H54 (cell line): ENCODE results near the gene BLOC1S3.
"Not testable (repeated sequence)": the region's sequence is repeated elsewhere in the genome, so short reads cannot be mapped to it uniquely, and the experiment has no call there.

ENCODE experiments used
- DNase-seq: peaks from one replicate; pipeline ENCODE4 v3.0.0; 2011; ENCODE audit warnings: low spot score, mixed read lengths; ENCODE audit not compliant: insufficient read length
- FAIRE-seq: peaks from 3 replicates; lab custom pipeline; 2011; peaks lifted over from hg19 to GRCh38; lab: Jason Lieb, UNC
- POLR2A ChIP-seq: IDR thresholded peaks from 2 replicates; pipeline ENCODE4 v1.6.1; 2011; ENCODE audit warnings: low read depth, mild to moderate bottlenecking, low read length

BLOC1S3 gene

GRCh38 chr19:45223879-45224278, 45.3 kb downstream of the BLOC1S3 start:
- DNase-seq, result no peak
- TF ChIP-seq POLR2A, result no peak
- no peak for FAIRE-seq

GRCh38 chr19:45224645-45225044, 46.1 kb downstream of the BLOC1S3 start:
- no peak for DNase-seq
- no peak for FAIRE-seq
- no peak for TF ChIP-seq POLR2A

- DNase-seq, FAIRE-seq: not testable (repeated sequence)
Observed at GRCh38 chr19:45229056-45229455, 50.5 kb downstream of the BLOC1S3 start.
